Tracheal epithelial cell (primary cell): Measurements from ENCODE around the gene DLX4. TPM values are rescaled to one million over a fixed set of nuclear protein-coding genes. Genes with fewer than 3 reads are reported as not detected.

Source experiments
- total RNA-seq: library from RNA; depleted of rRNA; stranded (reverse); fragments of >200 nt; gene quantifications from 2 replicates; pipeline ENCODE4 v1.2.1, GENCODE V29; 2014

DLX4 gene, protein sequence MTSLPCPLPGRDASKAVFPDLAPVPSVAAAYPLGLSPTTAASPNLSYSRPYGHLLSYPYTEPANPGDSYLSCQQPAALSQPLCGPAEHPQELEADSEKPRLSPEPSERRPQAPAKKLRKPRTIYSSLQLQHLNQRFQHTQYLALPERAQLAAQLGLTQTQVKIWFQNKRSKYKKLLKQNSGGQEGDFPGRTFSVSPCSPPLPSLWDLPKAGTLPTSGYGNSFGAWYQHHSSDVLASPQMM
- not detected in 2 replicates for total RNA-seq

DNA sequence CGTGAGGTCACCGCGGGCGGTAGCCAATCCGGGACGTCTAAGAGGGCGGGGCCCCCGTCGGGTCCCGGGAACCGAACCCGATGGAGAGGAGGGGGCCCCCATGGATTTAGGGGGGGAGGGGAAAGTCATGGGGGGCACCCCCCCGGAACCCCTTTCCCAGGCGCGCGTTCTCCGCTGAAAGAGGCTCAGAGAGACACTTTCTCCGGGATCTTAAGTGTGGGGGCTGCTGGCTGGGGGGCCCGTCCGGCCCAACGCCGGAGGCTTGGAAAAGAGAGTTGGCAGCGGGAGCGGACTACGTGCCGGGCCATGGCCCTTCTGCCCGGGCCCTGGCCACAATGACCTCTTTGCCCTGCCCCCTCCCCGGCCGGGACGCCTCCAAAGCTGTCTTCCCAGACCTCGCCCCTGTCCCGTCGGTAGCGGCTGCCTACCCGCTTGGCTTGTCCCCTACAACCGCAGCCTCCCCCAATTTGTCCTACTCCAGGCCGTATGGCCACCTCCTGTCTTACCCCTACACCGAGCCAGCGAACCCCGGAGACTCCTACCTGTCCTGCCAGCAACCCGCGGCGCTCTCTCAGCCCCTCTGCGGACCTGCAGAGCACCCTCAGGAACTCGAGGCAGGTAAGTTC lies at the start of gene DLX4:
TSS of gene DLX4 (plus strand) at position 57 of the 626 bp plus-strand sequence. CDS start at position 336, 279 bp downstream.

DNA sequence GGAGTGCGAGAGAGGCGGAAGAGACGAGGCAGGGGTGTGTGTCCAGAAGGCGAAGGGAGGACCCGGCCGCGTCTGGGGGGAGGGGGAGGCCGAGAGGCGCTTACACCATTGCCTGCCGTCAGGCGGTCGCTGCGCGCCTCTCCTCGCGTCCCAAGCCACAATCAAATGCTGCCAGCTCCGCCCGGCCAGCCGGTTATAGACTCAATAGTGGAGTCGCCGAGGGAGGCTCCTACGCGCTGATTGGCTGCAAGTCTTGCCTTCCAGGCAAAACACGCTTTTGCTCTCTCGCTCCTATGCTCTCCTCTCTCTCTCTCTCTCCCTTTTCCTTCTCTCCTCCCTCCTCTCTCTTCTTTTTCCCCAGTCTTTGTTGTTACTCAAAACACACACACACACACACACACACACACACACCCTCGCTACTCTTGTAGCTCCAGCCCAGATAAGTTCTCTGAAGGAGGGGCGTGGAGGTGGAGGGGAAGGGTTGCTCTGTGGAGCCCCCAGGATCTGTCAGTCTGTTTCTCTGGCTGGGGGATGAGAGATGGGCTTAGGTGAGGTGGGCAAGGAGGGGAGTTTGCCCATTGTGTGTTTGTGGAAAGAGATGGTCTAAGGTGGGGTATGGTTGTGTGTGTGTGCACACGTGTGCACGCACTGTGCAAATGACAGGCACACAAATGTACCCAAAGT lies 26.2 kb downstream of the DLX4 start, which contains the start of gene DLX3:
TSS of gene DLX3 (minus strand) at position 170 of the 684 bp plus-strand sequence. CDS start 226 bp downstream, outside the sequence.

Other genes starting within 250 kb of the DLX4 start
- 3.9 and 4.3 TPM in 2 replicates for gene FAM117A, start 205.1 kb upstream of the DLX4 start, total RNA-seq
- 20.5 and 27.5 TPM in 2 replicates for gene KAT7, start 180.5 kb upstream of the DLX4 start, total RNA-seq
- gene TAC4, start 121.1 kb upstream of the DLX4 start, total RNA-seq = not detected in 2 replicates
- under 0.01 TPM in 1 of 2 replicates, not detected in the other for gene DLX3, start 26.0 kb downstream of the DLX4 start, total RNA-seq
- gene ITGA3, start 86.9 kb downstream of the DLX4 start, total RNA-seq = 561 and 885 TPM in 2 replicates
- gene PDK2, start 126.2 kb downstream of the DLX4 start, total RNA-seq = 1.9 and 3.8 TPM in 2 replicates
- gene SAMD14, start 161.0 kb downstream of the DLX4 start, total RNA-seq = 0.21 and 0.24 TPM in 2 replicates
- gene PPP1R9B, start 181.5 kb downstream of the DLX4 start, total RNA-seq = 17.8 and 18.8 TPM in 2 replicates
- gene SGCA, start 196.8 kb downstream of the DLX4 start, total RNA-seq = not detected in 2 replicates
- gene COL1A1, start 232.4 kb downstream of the DLX4 start, total RNA-seq = 3.2 and 28.4 TPM in 2 replicates